Prostate gland (tissue), 2 donors: ENCODE data around the gene DLG2. TPM values are rescaled to one million over a fixed set of nuclear protein-coding genes. Genes with fewer than 3 reads are reported as not detected.
"Not testable (repeated sequence)": the region's sequence is repeated elsewhere in the genome, so short reads cannot be mapped to it uniquely, and the experiment has no call there.

Experiments
- DNase-seq: peaks from one replicate; pipeline ENCODE4 v3.0.0-alpha.2; 2019; ENCODE audit warnings: low spot score
- H3K27ac ChIP-seq, 2 donors: fragments of 200-600 bp; sonication (generic); 2 replicates each; pipeline ENCODE4 v1.5.1; 2017 to 2019
- H3K27me3 ChIP-seq: fragments of 200-600 bp; sonication (generic); replicated peaks from 2 replicates; pipeline ENCODE4 v1.5.1; 2019; ENCODE audit not compliant: insufficient read depth
- H3K36me3 ChIP-seq, 2 donors: fragments of 200-600 bp; sonication (generic); 1 replicate in 1 of 2; 2 replicates in 1 of 2; pipeline versions ENCODE4 v1.5.1 to v1.8.1; 2017 to 2019
- H3K4me1 ChIP-seq: fragments of 200-600 bp; sonication (generic); replicated peaks from 2 replicates; pipeline ENCODE4 v1.5.1; 2019
- H3K4me3 ChIP-seq, 2 donors: fragments of 200-600 bp; sonication (generic); 2 replicates each; pipeline ENCODE4 v1.5.1; 2017 to 2019
- H3K9me3 ChIP-seq: fragments of 200-600 bp; sonication (generic); 2 replicates; pipeline ENCODE4 v1.5.1; 2017
- POLR2A ChIP-seq: fragments of 450-650 bp; IDR thresholded peaks from one replicate; pipeline ENCODE4 v1.6.1; 2016; ENCODE audit warnings: antibody characterized with exemption, mild to moderate bottlenecking
- POLR2AphosphoS5 ChIP-seq: sonication (generic); formaldehyde crosslinking; IDR thresholded peaks from one replicate; pipeline ENCODE4 v1.6.1; 2017; ENCODE audit warnings: antibody characterized with exemption
- WGBS: methylation state at CpG from one replicate; pipeline ENCODE4 v1.1.5; 2018; 5-methylcytosine and 5-hydroxymethylcytosine counted together
- intact Hi-C: fragments of 100-400 bp; cut with DNase I; formaldehyde crosslinking; loops from one replicate; pipeline ENCODE4 v1.14.2; 2022
- total RNA-seq, 2 donors: library from RNA; depleted of rRNA; stranded (reverse); fragments of >200 nt; gene quantifications; one replicate each; pipeline ENCODE4 v1.1.0, GENCODE V29; 2016
- TF ChIP-seq, protein P1 (sequence below), 4 experiments: fragments of 200-600 bp in 2 of 4; fragments of 450-650 bp in 2 of 4; sonication (generic) in 2 of 4; IDR thresholded peaks; 1 replicate in 3 of 4; 2 replicates in 1 of 4; pipeline ENCODE4 v1.5.1; 2016 to 2019; ENCODE audit warnings: antibody characterized with exemption in 4 of 4, mild to moderate bottlenecking in 2 of 4, moderate library complexity in 2 of 4

The DLG2 gene
- total RNA-seq, 2 donors from 2014 or later, result 9.8 to 16.2 TPM

GRCh38 chr11:85385111-85385510 lies 242.0 kb downstream of the DLG2 start:
- H3K36me3 ChIP-seq, result no peaks in the 10 kb centered on the region
- no peak overlapping the region for H3K27ac ChIP-seq
- no peaks in the 10 kb centered on the region for H3K4me1 ChIP-seq
- TF ChIP-seq, protein P1, sequence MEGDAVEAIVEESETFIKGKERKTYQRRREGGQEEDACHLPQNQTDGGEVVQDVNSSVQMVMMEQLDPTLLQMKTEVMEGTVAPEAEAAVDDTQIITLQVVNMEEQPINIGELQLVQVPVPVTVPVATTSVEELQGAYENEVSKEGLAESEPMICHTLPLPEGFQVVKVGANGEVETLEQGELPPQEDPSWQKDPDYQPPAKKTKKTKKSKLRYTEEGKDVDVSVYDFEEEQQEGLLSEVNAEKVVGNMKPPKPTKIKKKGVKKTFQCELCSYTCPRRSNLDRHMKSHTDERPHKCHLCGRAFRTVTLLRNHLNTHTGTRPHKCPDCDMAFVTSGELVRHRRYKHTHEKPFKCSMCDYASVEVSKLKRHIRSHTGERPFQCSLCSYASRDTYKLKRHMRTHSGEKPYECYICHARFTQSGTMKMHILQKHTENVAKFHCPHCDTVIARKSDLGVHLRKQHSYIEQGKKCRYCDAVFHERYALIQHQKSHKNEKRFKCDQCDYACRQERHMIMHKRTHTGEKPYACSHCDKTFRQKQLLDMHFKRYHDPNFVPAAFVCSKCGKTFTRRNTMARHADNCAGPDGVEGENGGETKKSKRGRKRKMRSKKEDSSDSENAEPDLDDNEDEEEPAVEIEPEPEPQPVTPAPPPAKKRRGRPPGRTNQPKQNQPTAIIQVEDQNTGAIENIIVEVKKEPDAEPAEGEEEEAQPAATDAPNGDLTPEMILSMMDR (IDR thresholded peaks at IDR 0.05), result no peak
- TF ChIP-seq POLR2AphosphoS5 (no peak), POLR2A (no peak)
- no peaks in the 10 kb centered on the region for H3K27me3 ChIP-seq
- DNase-seq, result no peak
- intact Hi-C loops, result no loop called here
- 34% methylated on average over 1 of the region's 1 CpG for WGBS
- no peak overlapping the region for H3K4me3 ChIP-seq
- H3K9me3 ChIP-seq, result no peaks in the 10 kb centered on the region

- Histone ChIP-seq H3K4me1 (no peaks in the 10 kb centered on the region), H3K9me3 (no peaks in the 10 kb centered on the region), H3K36me3 (no peaks in the 10 kb centered on the region), H3K27me3 (no peaks in the 10 kb centered on the region), H3K4me3 (no peak overlapping the region), H3K27ac (no peak overlapping the region)
- TF ChIP-seq, protein P1 (IDR thresholded peaks at IDR 0.05), result no peak
- TF ChIP-seq POLR2AphosphoS5, result no peak
- TF ChIP-seq POLR2A, result no peak
- 74% methylated on average over 2 of the region's 2 CpGs for WGBS
- DNase-seq, result no peak
- intact Hi-C loops, result no loop called here
Measured at GRCh38 chr11:85379066-85379465, 248.1 kb downstream of the DLG2 start.

- H3K27ac ChIP-seq, result no peak overlapping the region
- TF ChIP-seq POLR2AphosphoS5, result no peak
- TF ChIP-seq, protein P1 (IDR thresholded peaks at IDR 0.05), result no peak
- TF ChIP-seq POLR2A, result no peak
- intact Hi-C loops, result no loop called here
- H3K36me3 ChIP-seq, result no peaks in the 10 kb centered on the region
- H3K27me3 ChIP-seq, result no peaks in the 10 kb centered on the region
- H3K4me3 ChIP-seq, result no peak overlapping the region
- H3K9me3 ChIP-seq, result no peaks in the 10 kb centered on the region
- no peak for DNase-seq
- H3K4me1 ChIP-seq, result no peaks in the 10 kb centered on the region
Measured at GRCh38 chr11:85377901-85378300, 249.2 kb downstream of the DLG2 start.

DNA sequence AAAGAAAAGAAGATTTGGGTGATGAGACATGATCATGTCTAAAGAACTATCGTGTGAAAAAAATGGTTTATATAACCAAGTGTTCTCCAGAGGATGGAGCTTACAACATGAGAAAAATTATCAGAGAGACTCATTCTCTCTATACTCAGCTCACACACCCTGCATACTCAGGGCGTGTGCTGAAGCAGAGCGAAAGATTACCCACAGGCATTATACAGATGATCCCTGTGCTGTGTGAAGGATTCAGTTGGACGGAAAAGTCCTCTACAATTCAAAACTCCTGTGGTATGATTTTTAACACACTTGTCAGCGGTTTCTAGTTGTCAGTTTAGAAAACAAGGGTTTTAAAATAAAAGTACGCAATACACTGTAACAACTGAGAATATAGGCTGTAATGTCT lies 267.3 kb downstream of the DLG2 start:
- no peak overlapping the region for H3K27ac ChIP-seq
- no peaks in the 10 kb centered on the region for H3K36me3 ChIP-seq
- no peak overlapping the region for H3K4me3 ChIP-seq
- intact Hi-C loops, result no loop called here
- DNase-seq, result no peak
- no peaks in the 10 kb centered on the region for H3K27me3 ChIP-seq
- TF ChIP-seq POLR2AphosphoS5 (no peak), POLR2A (no peak)
- TF ChIP-seq, protein P1 (IDR thresholded peaks at IDR 0.05), result no peak
- H3K9me3 ChIP-seq, result no peaks in the 10 kb centered on the region
- WGBS, result 96% methylated on average over 6 of the region's 6 CpGs
- no peaks in the 10 kb centered on the region for H3K4me1 ChIP-seq

- H3K4me1 ChIP-seq, result no peaks in the 10 kb centered on the region
- DNase-seq, result no peak
- intact Hi-C loops, result no loop called here
- H3K4me3 ChIP-seq, result no peak overlapping the region
- no peaks in the 10 kb centered on the region for H3K9me3 ChIP-seq
- no peaks in the 10 kb centered on the region for H3K36me3 ChIP-seq
- no peak overlapping the region for H3K27ac ChIP-seq
- no peaks in the 10 kb centered on the region for H3K27me3 ChIP-seq
- TF ChIP-seq, protein P1 (IDR thresholded peaks at IDR 0.05), result no peak
- TF ChIP-seq POLR2A (no peak), POLR2AphosphoS5 (no peak)
Measured at GRCh38 chr11:85355921-85356320, 271.2 kb downstream of the DLG2 start.

- H3K27ac ChIP-seq, H3K36me3 ChIP-seq, intact Hi-C loops, H3K27me3 ChIP-seq, H3K4me1 ChIP-seq, H3K4me3 ChIP-seq, DNase-seq, H3K9me3 ChIP-seq: not testable (repeated sequence)
- WGBS, result 93% methylated on average over 2 of the region's 2 CpGs
Measured at GRCh38 chr11:85349539-85349938, 277.6 kb downstream of the DLG2 start.
